GM23248 (cell line): ENCODE measurements around the gene FKBP8.

Experiments used
- EZH2 ChIP-seq: fragments of 200-600 bp; sonication (generic); IDR thresholded peaks from 2 replicates; pipeline ENCODE4 v1.6.1; 2018; ENCODE audit warnings: antibody characterized with exemption, mild to moderate bottlenecking; ENCODE audit not compliant: insufficient read depth, poor library complexity, severe bottlenecking
- EZH2phosphoT487 ChIP-seq: fragments of 200-600 bp; sonication (generic); IDR thresholded peaks from 2 replicates; pipeline ENCODE4 v1.6.1; 2018; ENCODE audit warnings: antibody characterized with exemption, moderate library complexity, mild to moderate bottlenecking, low read depth; ENCODE audit not compliant: insufficient read depth

DNA sequence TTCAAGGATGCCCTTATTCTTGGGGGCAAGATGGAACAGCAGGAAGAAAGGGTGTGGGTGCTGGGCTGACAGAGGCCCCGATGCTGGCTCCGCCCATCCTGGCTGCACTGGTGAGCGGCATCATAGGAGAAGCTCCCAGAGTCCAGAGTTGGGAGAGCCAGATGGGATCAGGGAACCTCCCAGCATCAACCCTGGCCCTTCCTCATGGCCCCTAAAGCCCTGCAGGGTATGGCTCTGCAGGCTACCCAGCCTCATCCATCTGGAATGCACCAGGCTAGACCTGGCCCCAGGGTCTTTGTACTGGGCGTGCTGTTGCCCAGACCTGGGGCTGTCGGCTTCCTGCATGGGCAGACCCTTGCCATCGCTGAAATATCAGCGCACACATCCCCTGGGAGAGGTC is 13.6 kb downstream of the FKBP8 start:
- TF ChIP-seq EZH2 = no peak
- no peak for TF ChIP-seq EZH2phosphoT487
